ENCODE results near the gene THRSP. TPM values are rescaled to one million over a fixed set of nuclear protein-coding genes. Genes with fewer than 3 reads are reported as not detected.
A peak's percentile ranks its signal among the peaks of the same experiment; 100 is the strongest.

THRSP gene
- total RNA-seq, 1 experiment from 2014 or later = 0.72 TPM

- peak overlapping the region; percentile 80 for H3K27ac ChIP-seq
These were observed 12.5 kb upstream of the THRSP start for GRCh38 chr11:78050964-78051831.

GRCh38 chr11:78054971-78055370, 8.7 kb upstream of the THRSP start:
- no peaks in the 10 kb centered on the region for H4K20me1 ChIP-seq (ENCODE audit: insufficient read depth)
- intact Hi-C loops (cut with micrococcal nuclease; ENCODE audit: unreplicated experiment) = no loop called here
- TF ChIP-seq EZH2 (IDR thresholded peaks at IDR 0.05; ENCODE audit: low read depth) (no peak), CTCF (conservative IDR thresholded peaks at IDR 0.05) (no peak)
- H3K36me3 ChIP-seq (ENCODE audit: low read depth) = no peaks in the 10 kb centered on the region
- peaks cover 16% of the 10 kb centered on the region for H3K4me1 ChIP-seq (replicated peaks; ENCODE audit: insufficient read depth)
- ChIA-PET POLR2A (ENCODE audit: unreplicated experiment) (no interaction called here), CTCF (interaction anchor here (0.6 kb wide), 1 partner anchor 87 kb away, joined by 8 read pairs; no protein-coding TSS in a partner anchor)
- DNase-seq = no peak
- no peak overlapping the region for H2AFZ ChIP-seq
- H3K4me2 ChIP-seq = no peak overlapping the region
- no TSS peak for BruUV-seq (replicated peaks)
- H3F3A ChIP-seq (ENCODE audit: insufficient read depth, low read depth) = no peaks in the 10 kb centered on the region
- no peaks in the 10 kb centered on the region for H3K9me3 ChIP-seq (ENCODE audit: insufficient read depth, low read depth)
- H3K79me2 ChIP-seq (ENCODE audit: low read depth) = no peaks in the 10 kb centered on the region
- no peak overlapping the region for H3K4me3 ChIP-seq
- no peak overlapping the region for H3K27ac ChIP-seq
- H3K9me2 ChIP-seq (ENCODE audit: insufficient read depth) = no peaks in the 10 kb centered on the region
- no peaks in the 10 kb centered on the region for H3K27me3 ChIP-seq (ENCODE audit: insufficient read depth, low read depth)

More at GRCh38 chr11:78050964-78051831, 12.5 kb upstream of the THRSP start:
- no TSS peak for BruUV-seq (replicated peaks)
- Histone ChIP-seq H2AFZ (peak overlapping the region; percentile 31), H3K4me3 (no peak overlapping the region), H3F3A (ENCODE audit: insufficient read depth, low read depth) (no peaks in the 10 kb centered on the region), H3K79me2 (ENCODE audit: low read depth) (no peaks in the 10 kb centered on the region), H4K20me1 (ENCODE audit: insufficient read depth) (no peaks in the 10 kb centered on the region), H3K36me3 (ENCODE audit: low read depth) (no peaks in the 10 kb centered on the region), H3K4me1 (replicated peaks; ENCODE audit: insufficient read depth) (peaks cover 16% of the 10 kb centered on the region), H3K4me2 (peak overlapping the region; percentile 53), H3K27me3 (ENCODE audit: insufficient read depth, low read depth) (no peaks in the 10 kb centered on the region), H3K9me3 (ENCODE audit: insufficient read depth, low read depth) (no peaks in the 10 kb centered on the region), H3K9me2 (ENCODE audit: insufficient read depth) (no peaks in the 10 kb centered on the region)
- ChIA-PET CTCF (interaction anchor here (1.3 kb wide), 1 partner anchor 513 kb away, joined by 4 read pairs; no protein-coding TSS in a partner anchor), POLR2A (ENCODE audit: unreplicated experiment) (interaction anchor here (0.7 to 1.0 kb wide), 2 partner anchors 54 to 56 kb away, joined by 3 read pairs; no protein-coding TSS in a partner anchor)
- intact Hi-C loops (cut with micrococcal nuclease; ENCODE audit: unreplicated experiment) = no loop called here
- TF ChIP-seq CTCF (conservative IDR thresholded peaks at IDR 0.05) (no peak), EZH2 (IDR thresholded peaks at IDR 0.05; ENCODE audit: low read depth) (no peak)
- DNase-seq = peak; percentile 53 to 80

GRCh38 chr11:78056093-78056492, 7.6 kb upstream of the THRSP start:
- H3K36me3 ChIP-seq (ENCODE audit: low read depth) = no peaks in the 10 kb centered on the region
- no TSS peak for BruUV-seq (replicated peaks)
- no peaks in the 10 kb centered on the region for H3F3A ChIP-seq (ENCODE audit: insufficient read depth, low read depth)
- no peaks in the 10 kb centered on the region for H3K79me2 ChIP-seq (ENCODE audit: low read depth)
- CTCF ChIA-PET = no interaction called here
- no peaks in the 10 kb centered on the region for H4K20me1 ChIP-seq (ENCODE audit: insufficient read depth)
- H3K4me1 ChIP-seq (replicated peaks; ENCODE audit: insufficient read depth) = peaks cover 9% of the 10 kb centered on the region
- H3K4me3 ChIP-seq = no peak overlapping the region
- no peaks in the 10 kb centered on the region for H3K9me2 ChIP-seq (ENCODE audit: insufficient read depth)
- DNase-seq = no peak
- H3K27ac ChIP-seq = no peak overlapping the region
- TF ChIP-seq CTCF (conservative IDR thresholded peaks at IDR 0.05) (no peak), EZH2 (IDR thresholded peaks at IDR 0.05; ENCODE audit: low read depth) (no peak)
- H3K27me3 ChIP-seq (ENCODE audit: insufficient read depth, low read depth) = no peaks in the 10 kb centered on the region
- H3K9me3 ChIP-seq (ENCODE audit: insufficient read depth, low read depth) = no peaks in the 10 kb centered on the region
- intact Hi-C loops (cut with micrococcal nuclease; ENCODE audit: unreplicated experiment) = no loop called here
- POLR2A ChIA-PET (ENCODE audit: unreplicated experiment) = no interaction called here
- no peak overlapping the region for H2AFZ ChIP-seq
- no peak overlapping the region for H3K4me2 ChIP-seq

Data from PC-9 (cell line).